ENCODE data around the gene CAPZA2.
"Not testable (repeated sequence)": the region's sequence is repeated elsewhere in the genome, so short reads cannot be mapped to it uniquely, and the experiment has no call there.

The CAPZA2 gene

GRCh38 chr7:116932566-116932965 is 70.2 kb downstream of the CAPZA2 start:
- in situ Hi-C loops (cut with MboI; ENCODE audit: low sequenced_read_pairs, unreplicated experiment): no loop called here
- no peak for TF ChIP-seq CTCF (IDR thresholded peaks at IDR 0.05; ENCODE audit: borderline replicate concordance, control extremely low read depth, extremely low read depth, insufficient read depth, missing control alignments)
- DNase-seq (ENCODE audit: low spot score): no peak

GRCh38 chr7:116933465-116933864 is 71.1 kb downstream of the CAPZA2 start:
- TF ChIP-seq CTCF (IDR thresholded peaks at IDR 0.05; ENCODE audit: borderline replicate concordance, control extremely low read depth, extremely low read depth, insufficient read depth, missing control alignments): no peak
- no peak for DNase-seq (ENCODE audit: low spot score)
- in situ Hi-C loops (cut with MboI; ENCODE audit: low sequenced_read_pairs, unreplicated experiment): no loop called here

- no peak for TF ChIP-seq CTCF (IDR thresholded peaks at IDR 0.05; ENCODE audit: borderline replicate concordance, control extremely low read depth, extremely low read depth, insufficient read depth, missing control alignments)
- in situ Hi-C loops (cut with MboI; ENCODE audit: low sequenced_read_pairs, unreplicated experiment): no loop called here
- DNase-seq (ENCODE audit: low spot score): no peak
These were observed 72.2 kb downstream of the CAPZA2 start for GRCh38 chr7:116934580-116934979.

- in situ Hi-C loops (cut with MboI; ENCODE audit: low sequenced_read_pairs, unreplicated experiment); DNase-seq (ENCODE audit: low spot score): not testable (repeated sequence)
These were observed 74.5 kb downstream of the CAPZA2 start for GRCh38 chr7:116936844-116937243.

- no peak for TF ChIP-seq CTCF (IDR thresholded peaks at IDR 0.05; ENCODE audit: borderline replicate concordance, control extremely low read depth, extremely low read depth, insufficient read depth, missing control alignments)
- in situ Hi-C loops (cut with MboI; ENCODE audit: low sequenced_read_pairs, unreplicated experiment): no loop called here
- no peak for DNase-seq (ENCODE audit: low spot score)
These were observed 76.3 kb downstream of the CAPZA2 start for GRCh38 chr7:116938678-116939077.

- no peak for DNase-seq (ENCODE audit: low spot score)
- TF ChIP-seq CTCF (IDR thresholded peaks at IDR 0.05; ENCODE audit: borderline replicate concordance, control extremely low read depth, extremely low read depth, insufficient read depth, missing control alignments): no peak
- in situ Hi-C loops (cut with MboI; ENCODE audit: low sequenced_read_pairs, unreplicated experiment): no loop called here
These were observed 78.4 kb downstream of the CAPZA2 start for GRCh38 chr7:116940689-116941370.

GRCh38 chr7:116942504-116942903 is 80.1 kb downstream of the CAPZA2 start:
- in situ Hi-C loops (cut with MboI; ENCODE audit: low sequenced_read_pairs, unreplicated experiment): no loop called here
- TF ChIP-seq CTCF (IDR thresholded peaks at IDR 0.05; ENCODE audit: borderline replicate concordance, control extremely low read depth, extremely low read depth, insufficient read depth, missing control alignments): no peak

More at GRCh38 chr7:116942504-116942903, 80.1 kb downstream of the CAPZA2 start:
- no peak for DNase-seq (ENCODE audit: low spot score)
